IMR-90 (cell line): ENCODE results near the gene EPB41L2. TPM values are rescaled to one million over a fixed set of nuclear protein-coding genes. Genes with fewer than 3 reads are reported as not detected.

Source experiments
- ATAC-seq: fragments of 200-7000 bp; cut with Tn5 transposase; 2 replicates; pipeline ENCODE4 v1.9.1; 2020; ENCODE audit warnings: low read depth, mild to moderate bottlenecking, moderate library complexity
- BruUV-seq: library from RNA; stranded (reverse); fragments of 400-500 nt; replicated peaks from 2 replicates; lab custom pipeline; 2021; lab: Mats Ljungman, UMichigan
- CTCF ChIA-PET: fragments of 300-600 bp; formaldehyde crosslinking; extraction: SDS; loops from one replicate; lab custom pipeline; 2021; ENCODE audit warnings: antibody characterized with exemption; lab: Yijun Ruan, JAX
- POLR2A ChIA-PET: fragments of 300-600 bp; sonication (Branson Sonifier 250); formaldehyde crosslinking; loops from one replicate; lab custom pipeline; 2022; ENCODE audit warnings: antibody characterized with exemption; ENCODE audit not compliant: unreplicated experiment; lab: Charles Lee
- DNase-seq: peaks from one replicate; pipeline ENCODE4 v3.0.0; 2013
- H2AFZ ChIP-seq: replicated peaks from 2 replicates; pipeline ENCODE3; 2013; ENCODE audit warnings: low read length, mild to moderate bottlenecking; ENCODE audit not compliant: poor library complexity
- H2AK5ac ChIP-seq: 2 replicates; pipeline ENCODE4 v1.6.1; 2013; ENCODE audit warnings: low read depth, low read length, inconsistent platforms
- H2AK9ac ChIP-seq: replicated peaks from 2 replicates; pipeline ENCODE3; 2013; ENCODE audit warnings: mild to moderate bottlenecking, low read depth, low read length, moderate library complexity; ENCODE audit not compliant: poor library complexity
- H2BK120ac ChIP-seq: 2 replicates; pipeline ENCODE4 v1.6.1; 2013; ENCODE audit warnings: low read depth, low read length, inconsistent platforms
- H2BK15ac ChIP-seq: 3 replicates; pipeline ENCODE4 v1.6.1; 2013; ENCODE audit warnings: low read depth, low read length, inconsistent platforms
- H2BK20ac ChIP-seq: 2 replicates; pipeline ENCODE4 v1.6.1; 2013; ENCODE audit warnings: low read depth, mild to moderate bottlenecking, inconsistent platforms, low read length, moderate library complexity
- H2BK5ac ChIP-seq: 2 replicates; pipeline ENCODE4 v1.6.1; 2013; ENCODE audit warnings: mild to moderate bottlenecking, low read depth, low read length, inconsistent platforms; ENCODE audit not compliant: poor library complexity, severe bottlenecking
- H3K14ac ChIP-seq: replicated peaks from 2 replicates; pipeline ENCODE4 v1.6.1; 2013; ENCODE audit warnings: low read depth, low read length, inconsistent platforms
- H3K18ac ChIP-seq: 2 replicates; pipeline ENCODE4 v1.6.1; 2013; ENCODE audit warnings: low read depth, low read length, control low read depth
- H3K23ac ChIP-seq: 2 replicates; pipeline ENCODE4 v1.6.1; 2013; ENCODE audit warnings: low read depth, low read length, inconsistent platforms
- H3K27ac ChIP-seq: 2 replicates; pipeline ENCODE4 v1.5.1; 2013; ENCODE audit warnings: mild to moderate bottlenecking, control low read depth, low read length; ENCODE audit not compliant: insufficient read depth
- H3K27me3 ChIP-seq: 2 replicates; pipeline ENCODE4 v1.6.1; 2013; ENCODE audit warnings: low read length; ENCODE audit not compliant: control insufficient read depth, insufficient read depth
- H3K36me3 ChIP-seq: 2 replicates; pipeline ENCODE4 v1.6.1; 2013; ENCODE audit warnings: low read length, mixed read lengths; ENCODE audit not compliant: control insufficient read depth, insufficient read depth
- H3K4ac ChIP-seq: 2 replicates; pipeline ENCODE4 v1.6.1; 2013; ENCODE audit warnings: low read depth, low read length, inconsistent platforms
- H3K4me1 ChIP-seq: 2 replicates; pipeline ENCODE4 v1.6.1; 2013; ENCODE audit warnings: low read length, mixed read lengths; ENCODE audit not compliant: control insufficient read depth, insufficient read depth
- H3K4me2 ChIP-seq: 2 replicates; pipeline ENCODE4 v1.6.1; 2013; ENCODE audit warnings: low read depth, mild to moderate bottlenecking, control low read depth, low read length, moderate library complexity
- H3K4me3 ChIP-seq: 2 replicates; pipeline ENCODE4 v1.5.1; 2013; ENCODE audit warnings: low read depth, mild to moderate bottlenecking, control low read depth, low read length, moderate library complexity; ENCODE audit not compliant: insufficient read depth
- H3K56ac ChIP-seq: 2 replicates; pipeline ENCODE4 v1.6.1; 2013; ENCODE audit warnings: low read length, inconsistent platforms; ENCODE audit not compliant: insufficient read depth; ENCODE audit errors: extremely low read depth
- H3K79me1 ChIP-seq, 2 experiments: 2 replicates each; pipeline ENCODE4 v1.6.1; 2013; ENCODE audit warnings: low read length in 2 of 2, inconsistent platforms in 1 of 2, low read depth in 1 of 2
- H3K9ac ChIP-seq: 2 replicates; pipeline ENCODE4 v1.6.1; 2013; ENCODE audit warnings: low read depth, low read length, control low read depth
- H3K9me1 ChIP-seq: 2 replicates; pipeline ENCODE4 v1.6.1; 2013; ENCODE audit warnings: low read length, inconsistent platforms; ENCODE audit not compliant: insufficient read depth
- H3K9me3 ChIP-seq: 2 replicates; pipeline ENCODE4 v1.6.1; 2013; ENCODE audit warnings: low read length; ENCODE audit not compliant: control insufficient read depth, insufficient read depth
- H4K20me1 ChIP-seq: 2 replicates; pipeline ENCODE4 v1.6.1; 2013; ENCODE audit warnings: low read length, inconsistent platforms; ENCODE audit not compliant: insufficient read depth
- H4K5ac ChIP-seq: 2 replicates; pipeline ENCODE4 v1.6.1; 2013; ENCODE audit warnings: mild to moderate bottlenecking, low read depth, low read length, control low read depth
- H4K8ac ChIP-seq, 2 experiments: 2 replicates each; pipeline ENCODE4 v1.6.1; 2013; ENCODE audit warnings: low read depth in 2 of 2, low read length in 2 of 2, control low read depth in 1 of 2, inconsistent platforms in 1 of 2
- H4K91ac ChIP-seq: 2 replicates; pipeline ENCODE4 v1.6.1; 2013; ENCODE audit warnings: low read depth, low read length, inconsistent platforms; ENCODE audit not compliant: insufficient read depth
- CEBPB ChIP-seq: IDR thresholded peaks from 2 replicates; pipeline ENCODE4 v1.6.1; 2012; ENCODE audit warnings: low read depth, low read length, improper control_type of control experiment
- CHD1 ChIP-seq: IDR thresholded peaks from 2 replicates; pipeline ENCODE4 v1.6.1; 2012; ENCODE audit warnings: low read depth, low read length, improper control_type of control experiment
- FOS ChIP-seq: fragments of 150-350 bp; IDR thresholded peaks from 2 replicates; pipeline ENCODE4 v1.6.1; 2016; ENCODE audit warnings: low read depth, low read length
- MXI1 ChIP-seq: IDR thresholded peaks from 2 replicates; pipeline ENCODE4 v1.6.1; 2012; ENCODE audit warnings: low read depth, mild to moderate bottlenecking, low read length, moderate library complexity, borderline replicate concordance
- POLR2A ChIP-seq: IDR thresholded peaks from 2 replicates; pipeline ENCODE4 v1.6.1; 2012; ENCODE audit warnings: mild to moderate bottlenecking, low read depth, low read length
- RAD21 ChIP-seq: IDR thresholded peaks from 2 replicates; pipeline ENCODE4 v1.6.1; 2012; ENCODE audit warnings: low read length, improper control_type of control experiment
- RCOR1 ChIP-seq: IDR thresholded peaks from 2 replicates; pipeline ENCODE4 v1.6.1; 2012; ENCODE audit warnings: mild to moderate bottlenecking, low read length, improper control_type of control experiment; ENCODE audit not compliant: insufficient replicate concordance
- RFX5 ChIP-seq: IDR thresholded peaks from 2 replicates; pipeline ENCODE4 v1.8.0; 2012; ENCODE audit warnings: low read depth, mild to moderate bottlenecking, low read length, moderate library complexity
- SMC3 ChIP-seq: fragments of 150-350 bp; IDR thresholded peaks from 2 replicates; pipeline ENCODE4 v1.6.1; 2016; ENCODE audit warnings: low read depth, mild to moderate bottlenecking, antibody characterized with exemption, low read length, moderate library complexity
- WGBS, 2 experiments: methylation state at CpG; one replicate each; pipeline versions ENCODE4 v1.1.5 to v1.1.7; 2013; ENCODE audit warnings: missing lambda C conversion rate in 2 of 2; ENCODE audit not compliant: insufficient read length in 1 of 2; ENCODE audit errors: extremely low coverage in 2 of 2; 5-methylcytosine and 5-hydroxymethylcytosine counted together
- dilution Hi-C: fragments of 300-500 bp; cut with HindIII; formaldehyde crosslinking; loops from one replicate; pipeline ENCODE4 v1.14.3; 2018; ENCODE audit warnings: low sequenced_read_pairs; ENCODE audit not compliant: unreplicated experiment
- in situ Hi-C: fragments of 300-500 bp; cut with MboI; formaldehyde crosslinking; loops from 3 replicates; pipeline ENCODE4 v1.14.3; 2019; ENCODE audit warnings: low sequenced_read_pairs, inconsistent platforms, mixed read lengths
- intact Hi-C: fragments of 100-400 bp; cut with micrococcal nuclease; formaldehyde crosslinking; loops from 2 replicates; pipeline ENCODE4 v1.10.0; 2022
- polyA plus RNA-seq, 3 experiments: library from polyadenylated mRNA; depleted of rRNA; stranded (reverse); fragments of >200 nt; gene quantifications; 2 replicates each; pipeline ENCODE4 v1.2.3, GENCODE V29; 2012; ENCODE audit warnings: low replicate concordance in 1 of 3
- total RNA-seq: library from RNA; depleted of rRNA; stranded (reverse); fragments of >200 nt; gene quantifications from 2 replicates; pipeline ENCODE4 v1.2.3, GENCODE V29; 2012

EPB41L2 gene
- total and polyA plus RNA-seq, 2 of the 4 experiments (the other 2 are of a cell fraction), result 85.7 to 99.8 TPM

GRCh38 chr6:130946076-130946475 is 117.0 kb downstream of the EPB41L2 start:
- Histone ChIP-seq H3K79me1 (peaks cover 28 to 42% of the 10 kb centered on the region in 2 experiments), H4K20me1 (no peaks in the 10 kb centered on the region; the same call in 1 of the 2 replicates), H3K27me3 (no peaks in the 10 kb centered on the region), H3K23ac (no peak overlapping the region), H4K91ac (no peak overlapping the region), H3K4ac (no peak overlapping the region), H4K8ac (no peak overlapping the region), H3K14ac (no peak overlapping the region), H3K4me2 (peak overlapping the region; percentile 44; the same call in 1 of the 2 replicates), H2BK5ac (no peak overlapping the region), H4K5ac (no peak overlapping the region), H3K4me3 (no peak overlapping the region), H2BK15ac (no peak overlapping the region), H3K9me1 (peaks cover 3% of the 10 kb centered on the region; the same call in 1 of the 2 replicates), H3K9me3 (no peaks in the 10 kb centered on the region), H2AFZ (no peak overlapping the region), H3K18ac (no peak overlapping the region), H2BK20ac (no peak overlapping the region), H3K9ac (no peak overlapping the region), H3K27ac (no peak overlapping the region), H3K4me1 (peaks cover 3% of the 10 kb centered on the region), H3K36me3 (peaks cover 3% of the 10 kb centered on the region), H2BK120ac (no peak overlapping the region), H2AK5ac (no peak overlapping the region), H3K56ac (no peak overlapping the region), H2AK9ac (no peak overlapping the region)
- intact Hi-C loops (no loop called here), dilution Hi-C loops (no loop called here), in situ Hi-C loops (no loop called here)
- ChIA-PET POLR2A (no interaction called here), CTCF (no interaction called here)
- DNase-seq (peak; percentile 44), ATAC-seq (no peak)
- no CpG with 5 or more reads among the region's 2 CpGs for WGBS, 2 experiments
- BruUV-seq, result no TSS peak
- TF ChIP-seq MXI1, result no peak
- TF ChIP-seq SMC3, result no peak
- no peak for TF ChIP-seq RCOR1
- TF ChIP-seq FOS, result no peak
- peak; percentile 22; the same call in 1 of the 2 replicates for TF ChIP-seq CEBPB
- no peak for TF ChIP-seq POLR2A
- TF ChIP-seq RAD21, result no peak
- no peak for TF ChIP-seq CHD1
- no peak for TF ChIP-seq RFX5
